K562 (cell line): Measurements from ENCODE around the gene RNASE7. TPM values are rescaled to one million over a fixed set of nuclear protein-coding genes. Genes with fewer than 3 reads are reported as not detected.
A peak's percentile ranks its signal among the peaks of the same experiment; 100 is the strongest.

Experiments used
- BACH1 ChIP-seq: fragments of 200-800 bp; sonication (Bioruptor generic); IDR thresholded peaks from 2 replicates; pipeline ENCODE4 v1.6.1; 2016; ENCODE audit warnings: missing genetic modification characterization, missing compliant biosample characterization
- EGR1 ChIP-seq: fragments of 450-650 bp; conservative IDR thresholded peaks from 2 replicates; pipeline ENCODE4 v1.6.1; 2017; ENCODE audit warnings: mild to moderate bottlenecking
- MED1 ChIP-seq: sonication (generic); formaldehyde crosslinking; IDR thresholded peaks from 2 replicates; pipeline ENCODE4 v1.8.1; 2023; ENCODE audit warnings: missing genetic modification reagents, borderline replicate concordance
- ZBTB7A ChIP-seq: IDR thresholded peaks from 2 replicates; pipeline ENCODE4 v1.6.1; 2011; ENCODE audit warnings: low read depth, mild to moderate bottlenecking, low read length, moderate library complexity, borderline replicate concordance; ENCODE audit not compliant: control insufficient read depth
- ZNF57 ChIP-seq: fragments of 450-650 bp; formaldehyde crosslinking; IDR thresholded peaks from 2 replicates; pipeline ENCODE4 v1.4.0; 2020; ENCODE audit warnings: mild to moderate bottlenecking, moderate library complexity
- polyA plus RNA-seq, 8 experiments: library from polyadenylated mRNA; depleted of rRNA in 4 of 8; stranded (reverse) in 5 of 8; unstranded in 3 of 8; fragments of >200 nt; fragmentation: Nextera tagmentation in 2 of 8; fragmentation: Illumina TruSeq in 1 of 8; extraction: Ambion mirVana in 2 of 8; extraction: Trizol in 1 of 8; gene quantifications; 2 replicates each; pipeline versions ENCODE4 v1.2.1 to v1.2.3, GENCODE V29; 2011 to 2014; ENCODE audit warnings: inconsistent platforms in 1 of 8, missing spikeins in 1 of 8
- total RNA-seq, 7 experiments: library from RNA; depleted of rRNA in 6 of 7; stranded (reverse); fragments of >200 nt in 6 of 7; fragmentation: Illumina TruSeq in 2 of 7; extraction: Trizol in 2 of 7; gene quantifications; 2 replicates each; pipeline versions ENCODE4 v1.2.1 to v1.2.3, GENCODE V29; 2011 to 2021; ENCODE audit warnings: low replicate concordance in 1 of 7
- TF ChIP-seq, protein P1 (sequence below): fragments of 450-650 bp; IDR thresholded peaks from 2 replicates; pipeline ENCODE4 v1.6.1; 2016; ENCODE audit warnings: mild to moderate bottlenecking, moderate library complexity
- TF ChIP-seq, protein P2 (sequence below): fragments of 250-450 bp; sonication (Bioruptor Pico); IDR thresholded peaks from 2 replicates; pipeline ENCODE4 v1.8.0; 2021; ENCODE audit warnings: moderate library complexity, mild to moderate bottlenecking, inconsistent platforms
- TF ChIP-seq, protein P3 (sequence below), 2 experiments: IDR thresholded peaks; 2 replicates each; pipeline ENCODE4 v1.6.1; 2011; ENCODE audit warnings: borderline replicate concordance in 1 of 2, control low read depth in 1 of 2, low read depth in 1 of 2, low read length in 1 of 2, mild to moderate bottlenecking in 1 of 2, mixed read lengths in 1 of 2, moderate library complexity in 1 of 2; ENCODE audit not compliant: insufficient read depth in 1 of 2, insufficient read length in 1 of 2, poor library complexity in 1 of 2, severe bottlenecking in 1 of 2; ENCODE audit errors: extremely low read depth in 1 of 2

RNASE7 gene
- total and polyA plus RNA-seq, 9 of the 15 experiments (the other 6 are each of a cell fraction or from before 2014, with no cell fraction given): not detected

DNA sequence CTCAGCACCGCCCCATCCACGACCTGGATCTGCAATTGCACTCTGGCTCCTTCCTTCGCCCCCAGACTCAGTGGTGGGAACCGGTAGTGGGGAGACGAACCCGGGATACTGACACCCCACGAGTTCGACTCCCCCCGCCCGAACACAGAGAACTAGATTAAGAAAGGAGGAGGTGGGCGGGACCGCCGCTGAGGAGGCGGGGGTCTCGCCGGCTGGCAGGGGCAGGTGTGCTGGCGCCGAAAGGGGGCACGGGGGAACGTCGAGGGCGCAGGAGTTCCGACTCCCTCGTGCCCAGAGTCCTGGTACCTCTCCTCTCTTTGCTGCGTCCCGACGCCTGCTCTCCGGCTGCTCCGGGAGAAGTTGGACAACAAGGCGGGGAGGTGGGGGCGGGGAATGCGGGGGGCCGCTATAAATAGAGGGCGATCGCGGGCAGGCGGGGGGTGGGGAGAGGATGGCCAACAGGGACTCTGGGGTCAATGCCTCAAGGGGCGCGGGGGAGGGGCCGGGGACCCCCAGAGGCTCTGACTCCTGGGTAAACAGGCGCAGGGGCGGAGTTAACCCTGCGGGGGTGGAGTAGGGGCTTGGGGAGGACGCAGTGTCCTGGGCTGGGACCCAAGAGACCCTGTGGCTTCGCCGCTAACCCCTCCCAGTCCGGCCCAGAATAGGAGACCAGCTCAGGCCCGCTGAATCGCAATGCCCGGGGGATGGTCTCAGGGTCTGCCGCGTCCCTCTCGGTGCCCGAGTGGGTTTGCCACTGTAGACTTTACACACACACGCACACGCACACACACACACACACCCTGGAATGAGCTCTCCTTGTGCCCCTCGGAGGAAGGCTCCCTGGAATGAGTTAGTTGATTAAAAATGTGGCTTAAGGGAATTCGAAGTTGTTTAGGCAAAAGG, 16.5 kb upstream of the RNASE7 start (continued):
- TF ChIP-seq, protein P1, sequence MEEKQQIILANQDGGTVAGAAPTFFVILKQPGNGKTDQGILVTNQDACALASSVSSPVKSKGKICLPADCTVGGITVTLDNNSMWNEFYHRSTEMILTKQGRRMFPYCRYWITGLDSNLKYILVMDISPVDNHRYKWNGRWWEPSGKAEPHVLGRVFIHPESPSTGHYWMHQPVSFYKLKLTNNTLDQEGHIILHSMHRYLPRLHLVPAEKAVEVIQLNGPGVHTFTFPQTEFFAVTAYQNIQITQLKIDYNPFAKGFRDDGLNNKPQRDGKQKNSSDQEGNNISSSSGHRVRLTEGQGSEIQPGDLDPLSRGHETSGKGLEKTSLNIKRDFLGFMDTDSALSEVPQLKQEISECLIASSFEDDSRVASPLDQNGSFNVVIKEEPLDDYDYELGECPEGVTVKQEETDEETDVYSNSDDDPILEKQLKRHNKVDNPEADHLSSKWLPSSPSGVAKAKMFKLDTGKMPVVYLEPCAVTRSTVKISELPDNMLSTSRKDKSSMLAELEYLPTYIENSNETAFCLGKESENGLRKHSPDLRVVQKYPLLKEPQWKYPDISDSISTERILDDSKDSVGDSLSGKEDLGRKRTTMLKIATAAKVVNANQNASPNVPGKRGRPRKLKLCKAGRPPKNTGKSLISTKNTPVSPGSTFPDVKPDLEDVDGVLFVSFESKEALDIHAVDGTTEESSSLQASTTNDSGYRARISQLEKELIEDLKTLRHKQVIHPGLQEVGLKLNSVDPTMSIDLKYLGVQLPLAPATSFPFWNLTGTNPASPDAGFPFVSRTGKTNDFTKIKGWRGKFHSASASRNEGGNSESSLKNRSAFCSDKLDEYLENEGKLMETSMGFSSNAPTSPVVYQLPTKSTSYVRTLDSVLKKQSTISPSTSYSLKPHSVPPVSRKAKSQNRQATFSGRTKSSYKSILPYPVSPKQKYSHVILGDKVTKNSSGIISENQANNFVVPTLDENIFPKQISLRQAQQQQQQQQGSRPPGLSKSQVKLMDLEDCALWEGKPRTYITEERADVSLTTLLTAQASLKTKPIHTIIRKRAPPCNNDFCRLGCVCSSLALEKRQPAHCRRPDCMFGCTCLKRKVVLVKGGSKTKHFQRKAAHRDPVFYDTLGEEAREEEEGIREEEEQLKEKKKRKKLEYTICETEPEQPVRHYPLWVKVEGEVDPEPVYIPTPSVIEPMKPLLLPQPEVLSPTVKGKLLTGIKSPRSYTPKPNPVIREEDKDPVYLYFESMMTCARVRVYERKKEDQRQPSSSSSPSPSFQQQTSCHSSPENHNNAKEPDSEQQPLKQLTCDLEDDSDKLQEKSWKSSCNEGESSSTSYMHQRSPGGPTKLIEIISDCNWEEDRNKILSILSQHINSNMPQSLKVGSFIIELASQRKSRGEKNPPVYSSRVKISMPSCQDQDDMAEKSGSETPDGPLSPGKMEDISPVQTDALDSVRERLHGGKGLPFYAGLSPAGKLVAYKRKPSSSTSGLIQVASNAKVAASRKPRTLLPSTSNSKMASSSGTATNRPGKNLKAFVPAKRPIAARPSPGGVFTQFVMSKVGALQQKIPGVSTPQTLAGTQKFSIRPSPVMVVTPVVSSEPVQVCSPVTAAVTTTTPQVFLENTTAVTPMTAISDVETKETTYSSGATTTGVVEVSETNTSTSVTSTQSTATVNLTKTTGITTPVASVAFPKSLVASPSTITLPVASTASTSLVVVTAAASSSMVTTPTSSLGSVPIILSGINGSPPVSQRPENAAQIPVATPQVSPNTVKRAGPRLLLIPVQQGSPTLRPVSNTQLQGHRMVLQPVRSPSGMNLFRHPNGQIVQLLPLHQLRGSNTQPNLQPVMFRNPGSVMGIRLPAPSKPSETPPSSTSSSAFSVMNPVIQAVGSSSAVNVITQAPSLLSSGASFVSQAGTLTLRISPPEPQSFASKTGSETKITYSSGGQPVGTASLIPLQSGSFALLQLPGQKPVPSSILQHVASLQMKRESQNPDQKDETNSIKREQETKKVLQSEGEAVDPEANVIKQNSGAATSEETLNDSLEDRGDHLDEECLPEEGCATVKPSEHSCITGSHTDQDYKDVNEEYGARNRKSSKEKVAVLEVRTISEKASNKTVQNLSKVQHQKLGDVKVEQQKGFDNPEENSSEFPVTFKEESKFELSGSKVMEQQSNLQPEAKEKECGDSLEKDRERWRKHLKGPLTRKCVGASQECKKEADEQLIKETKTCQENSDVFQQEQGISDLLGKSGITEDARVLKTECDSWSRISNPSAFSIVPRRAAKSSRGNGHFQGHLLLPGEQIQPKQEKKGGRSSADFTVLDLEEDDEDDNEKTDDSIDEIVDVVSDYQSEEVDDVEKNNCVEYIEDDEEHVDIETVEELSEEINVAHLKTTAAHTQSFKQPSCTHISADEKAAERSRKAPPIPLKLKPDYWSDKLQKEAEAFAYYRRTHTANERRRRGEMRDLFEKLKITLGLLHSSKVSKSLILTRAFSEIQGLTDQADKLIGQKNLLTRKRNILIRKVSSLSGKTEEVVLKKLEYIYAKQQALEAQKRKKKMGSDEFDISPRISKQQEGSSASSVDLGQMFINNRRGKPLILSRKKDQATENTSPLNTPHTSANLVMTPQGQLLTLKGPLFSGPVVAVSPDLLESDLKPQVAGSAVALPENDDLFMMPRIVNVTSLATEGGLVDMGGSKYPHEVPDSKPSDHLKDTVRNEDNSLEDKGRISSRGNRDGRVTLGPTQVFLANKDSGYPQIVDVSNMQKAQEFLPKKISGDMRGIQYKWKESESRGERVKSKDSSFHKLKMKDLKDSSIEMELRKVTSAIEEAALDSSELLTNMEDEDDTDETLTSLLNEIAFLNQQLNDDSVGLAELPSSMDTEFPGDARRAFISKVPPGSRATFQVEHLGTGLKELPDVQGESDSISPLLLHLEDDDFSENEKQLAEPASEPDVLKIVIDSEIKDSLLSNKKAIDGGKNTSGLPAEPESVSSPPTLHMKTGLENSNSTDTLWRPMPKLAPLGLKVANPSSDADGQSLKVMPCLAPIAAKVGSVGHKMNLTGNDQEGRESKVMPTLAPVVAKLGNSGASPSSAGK: peak; percentile 57; the same call in 1 of the 2 replicates
- TF ChIP-seq BACH1 (tag) (no peak), ZNF57 (CRISPR knock-in tag) (no peak), MED1 (CRISPR knock-in tag) (no peak), EGR1 (peak; percentile 26; the same call in 1 of the 2 replicates), ZBTB7A (peak; percentile 62; the same call in 1 of the 2 replicates)
- TF ChIP-seq, protein P2, sequence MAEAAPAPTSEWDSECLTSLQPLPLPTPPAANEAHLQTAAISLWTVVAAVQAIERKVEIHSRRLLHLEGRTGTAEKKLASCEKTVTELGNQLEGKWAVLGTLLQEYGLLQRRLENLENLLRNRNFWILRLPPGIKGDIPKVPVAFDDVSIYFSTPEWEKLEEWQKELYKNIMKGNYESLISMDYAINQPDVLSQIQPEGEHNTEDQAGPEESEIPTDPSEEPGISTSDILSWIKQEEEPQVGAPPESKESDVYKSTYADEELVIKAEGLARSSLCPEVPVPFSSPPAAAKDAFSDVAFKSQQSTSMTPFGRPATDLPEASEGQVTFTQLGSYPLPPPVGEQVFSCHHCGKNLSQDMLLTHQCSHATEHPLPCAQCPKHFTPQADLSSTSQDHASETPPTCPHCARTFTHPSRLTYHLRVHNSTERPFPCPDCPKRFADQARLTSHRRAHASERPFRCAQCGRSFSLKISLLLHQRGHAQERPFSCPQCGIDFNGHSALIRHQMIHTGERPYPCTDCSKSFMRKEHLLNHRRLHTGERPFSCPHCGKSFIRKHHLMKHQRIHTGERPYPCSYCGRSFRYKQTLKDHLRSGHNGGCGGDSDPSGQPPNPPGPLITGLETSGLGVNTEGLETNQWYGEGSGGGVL: no peak
- TF ChIP-seq, protein P3, sequence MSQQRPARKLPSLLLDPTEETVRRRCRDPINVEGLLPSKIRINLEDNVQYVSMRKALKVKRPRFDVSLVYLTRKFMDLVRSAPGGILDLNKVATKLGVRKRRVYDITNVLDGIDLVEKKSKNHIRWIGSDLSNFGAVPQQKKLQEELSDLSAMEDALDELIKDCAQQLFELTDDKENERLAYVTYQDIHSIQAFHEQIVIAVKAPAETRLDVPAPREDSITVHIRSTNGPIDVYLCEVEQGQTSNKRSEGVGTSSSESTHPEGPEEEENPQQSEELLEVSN (IDR thresholded peaks at IDR 0.05; ENCODE audit: borderline replicate concordance in 1 of 2, extremely low read depth in 1 of 2, insufficient read depth in 1 of 2, insufficient read length in 1 of 2, low read depth in 1 of 2, low read length in 1 of 2, poor library complexity in 1 of 2, severe bottlenecking in 1 of 2): peak; percentile 34 to 73
